ENCODE data around the gene CHST4. TPM values are rescaled to one million over a fixed set of nuclear protein-coding genes. Genes with fewer than 3 reads are reported as not detected.

Gene CHST4
- polyA plus RNA-seq, 1 of the 3 experiments (the other 2 are of a cell fraction) = 0.08 TPM

- TF ChIP-seq GABPA (IDR thresholded peaks at IDR 0.05; ENCODE audit: low read depth) = no peak
- no peak for TF ChIP-seq IRF3 (IDR thresholded peaks at IDR 0.05; ENCODE audit: low read depth, low read length)
These were observed 26.7 kb downstream of the CHST4 start (continued) for GRCh38 chr16:71552698-71553503.

GRCh38 chr16:71555230-71555891 lies 29.1 kb downstream of the CHST4 start:
- H4K20me1 ChIP-seq (ENCODE audit: insufficient read depth) = no peaks in the 10 kb centered on the region
- POLR2A ChIA-PET = no interaction called here
- no peaks in the 10 kb centered on the region for H3K36me3 ChIP-seq (replicated peaks in 1 of 2; ENCODE audit: control insufficient read depth in 1 of 2, insufficient read depth in 2 of 2, low read length in 1 of 2)
- H3K9me2 ChIP-seq = no peaks in the 10 kb centered on the region
- CTCF ChIA-PET = interaction anchor here (1.0 to 1.7 kb wide), 6 partner anchors 10 to 143 kb away, joined by 3 to 8 read pairs (median 4); no protein-coding TSS in a partner anchor
- no peaks in the 10 kb centered on the region for H3K4me1 ChIP-seq (ENCODE audit: control insufficient read depth in 1 of 2, insufficient read depth in 2 of 2, low read depth in 1 of 2, low read length in 1 of 2)
- H3K4me3 ChIP-seq (ENCODE audit: low read depth in 2 of 2, low read length in 1 of 2) = no peak overlapping the region
- no peaks in the 10 kb centered on the region; the same call in 1 of the 2 replicates for H3K9me3 ChIP-seq
- H3K79me2 ChIP-seq (ENCODE audit: insufficient read depth) = no peaks in the 10 kb centered on the region
- H3K27me3 ChIP-seq (ENCODE audit: insufficient read depth) = no peaks in the 10 kb centered on the region; the same call in 1 of the 2 replicates
- H3K4me2 ChIP-seq = no peak overlapping the region
- no peak overlapping the region for H3K27ac ChIP-seq (ENCODE audit: low read depth in 2 of 2, low read length in 1 of 2)
- WGBS (ENCODE audit: low lambda C conversion rate) = 33% methylated on average over 1 of the region's 1 CpG
- H3K9ac ChIP-seq = no peak overlapping the region
- no peak overlapping the region for H2AFZ ChIP-seq (ENCODE audit: low read depth)
- no peaks in the 10 kb centered on the region for H3F3A ChIP-seq (replicated peaks; ENCODE audit: insufficient read depth)
- no peak for DNase-seq
- no peak for TF ChIP-seq SMC3 (IDR thresholded peaks at IDR 0.05; ENCODE audit: low read depth, low read length)
- no peak for TF ChIP-seq RCOR1 (IDR thresholded peaks at IDR 0.05; ENCODE audit: low read length)
- no peak for TF ChIP-seq JUND (IDR thresholded peaks at IDR 0.05)

- WGBS (ENCODE audit: low lambda C conversion rate) = 15% methylated on average over 3 of the region's 3 CpGs
- H3K9ac ChIP-seq = no peak overlapping the region
- CTCF ChIA-PET = no interaction called here
These were observed 31.1 kb downstream of the CHST4 start for GRCh38 chr16:71557299-71557698.

More at GRCh38 chr16:71557299-71557698, 31.1 kb downstream of the CHST4 start:
- H3K27me3 ChIP-seq (ENCODE audit: insufficient read depth) = no peaks in the 10 kb centered on the region
- no peaks in the 10 kb centered on the region for H4K20me1 ChIP-seq (ENCODE audit: insufficient read depth)
- H3F3A ChIP-seq (replicated peaks; ENCODE audit: insufficient read depth) = no peaks in the 10 kb centered on the region
- TF ChIP-seq NFIC (IDR thresholded peaks at IDR 0.05; ENCODE audit: borderline replicate concordance) (no peak), FOXM1 (IDR thresholded peaks at IDR 0.05; ENCODE audit: low read depth) (no peak), ELF1 (IDR thresholded peaks at IDR 0.05) (no peak), MAX (IDR thresholded peaks at IDR 0.05; ENCODE audit: low read depth) (no peak), TAF1 (IDR thresholded peaks at IDR 0.05; ENCODE audit: borderline replicate concordance, low read depth, low read length) (no peak), JUND (IDR thresholded peaks at IDR 0.05) (no peak), FOXJ3 (CRISPR knock-in tag; IDR thresholded peaks at IDR 0.05) (no peak), RFX5 (IDR thresholded peaks at IDR 0.05; ENCODE audit: low read length) (no peak), EP300 (IDR thresholded peaks at IDR 0.05; ENCODE audit: borderline replicate concordance in 1 of 2, low read depth in 1 of 2, low read length in 1 of 2) (no peak), PBX3 (IDR thresholded peaks at IDR 0.05) (no peak), CHD2 (IDR thresholded peaks at IDR 0.05; ENCODE audit: low read length, partially characterized antibody) (no peak), EZH2phosphoT487 (IDR thresholded peaks at IDR 0.05; ENCODE audit: borderline replicate concordance, low read depth) (no peak), MEF2A (IDR thresholded peaks at IDR 0.05; ENCODE audit: borderline replicate concordance, low read depth) (no peak), REST (IDR thresholded peaks at IDR 0.05; ENCODE audit: low read depth, low read length) (no peak)
- H3K9me3 ChIP-seq = peaks cover under 1% of the 10 kb centered on the region
- H3K4me1 ChIP-seq (ENCODE audit: control insufficient read depth in 1 of 2, insufficient read depth in 2 of 2, low read depth in 1 of 2, low read length in 1 of 2) = no peaks in the 10 kb centered on the region
- peaks cover 0 to 1% of the 10 kb centered on the region in 2 experiments for H3K36me3 ChIP-seq (replicated peaks in 1 of 2; ENCODE audit: control insufficient read depth in 1 of 2, insufficient read depth in 2 of 2, low read length in 1 of 2)
- no peak overlapping the region for H3K4me2 ChIP-seq
- H3K9me2 ChIP-seq = no peaks in the 10 kb centered on the region
- POLR2A ChIA-PET = no interaction called here
- no peaks in the 10 kb centered on the region for H3K79me2 ChIP-seq (ENCODE audit: insufficient read depth)
- H3K4me3 ChIP-seq (ENCODE audit: low read depth in 2 of 2, low read length in 1 of 2) = no peak overlapping the region
- no peak overlapping the region for H3K27ac ChIP-seq (ENCODE audit: low read depth in 2 of 2, low read length in 1 of 2)
- DNase-seq = no peak
- H2AFZ ChIP-seq (ENCODE audit: low read depth) = no peak overlapping the region

Data from SK-N-SH (cell line).